OCI-LY1 (cell line): ENCODE results near the gene ZNF654.

Experiments
- H2AFZ ChIP-seq: fragments of 200-600 bp; sonication (generic), shearing (Covaris generic); 2 replicates; pipeline ENCODE4 v1.6.0; 2014; ENCODE audit warnings: antibody characterized with exemption, mild to moderate bottlenecking, low read length
- H3F3A ChIP-seq: fragments of 200-600 bp; sonication (generic), shearing (Covaris generic); 2 replicates; pipeline ENCODE4 v1.6.0; 2014; ENCODE audit warnings: mild to moderate bottlenecking, antibody characterized with exemption, low read length, moderate library complexity; ENCODE audit not compliant: insufficient read depth
- H3K27ac ChIP-seq: fragments of 200-600 bp; sonication (generic); 2 replicates; pipeline ENCODE4 v1.5.1; 2014; ENCODE audit warnings: low read length, mixed run types, mild to moderate bottlenecking, low read depth; ENCODE audit not compliant: poor library complexity, severe bottlenecking
- H3K27me3 ChIP-seq: fragments of 200-600 bp; sonication (generic); 2 replicates; pipeline ENCODE4 v1.6.0; 2014; ENCODE audit warnings: antibody characterized with exemption, mild to moderate bottlenecking, low read length, moderate library complexity; ENCODE audit not compliant: insufficient read depth
- H3K36me3 ChIP-seq: fragments of 200-600 bp; sonication (generic); 2 replicates; pipeline ENCODE4 v1.6.1; 2014; ENCODE audit warnings: mild to moderate bottlenecking, antibody characterized with exemption, low read length, moderate library complexity, mixed read lengths; ENCODE audit not compliant: insufficient read depth
- H3K4me1 ChIP-seq: fragments of 200-600 bp; sonication (generic); 2 replicates; pipeline ENCODE4 v1.5.1; 2014; ENCODE audit warnings: mild to moderate bottlenecking, low read length, moderate library complexity; ENCODE audit not compliant: insufficient read depth, severe bottlenecking
- H3K4me2 ChIP-seq: fragments of 200-600 bp; sonication (generic), shearing (Covaris generic); 2 replicates; pipeline ENCODE4 v1.6.1; 2014; ENCODE audit warnings: low read length
- H3K4me3 ChIP-seq: fragments of 200-600 bp; sonication (generic); 2 replicates; pipeline ENCODE4 v1.5.1; 2014; ENCODE audit warnings: low read length, low read depth, mild to moderate bottlenecking, mixed read lengths; ENCODE audit not compliant: poor library complexity, severe bottlenecking
- H3K79me2 ChIP-seq: fragments of 200-600 bp; shearing (Covaris generic); 2 replicates; pipeline ENCODE4 v1.6.1; 2016; ENCODE audit warnings: mixed run types, low read length, mixed read lengths; ENCODE audit not compliant: insufficient read depth
- H3K9ac ChIP-seq: fragments of 200-600 bp; sonication (generic), shearing (Covaris generic); 2 replicates; pipeline ENCODE4 v1.6.1; 2014; ENCODE audit warnings: mild to moderate bottlenecking, low read length, mixed read lengths
- H3K9me2 ChIP-seq: fragments of 200-600 bp; sonication (generic), shearing (Covaris generic); 2 replicates; pipeline ENCODE4 v1.6.1; 2014; ENCODE audit warnings: low read depth, mild to moderate bottlenecking, low read length, mixed read lengths
- H3K9me3 ChIP-seq: fragments of 200-600 bp; shearing (Covaris generic); 2 replicates; pipeline ENCODE4 v1.6.1; 2014; ENCODE audit warnings: low read length, mixed read lengths
- H4K20me1 ChIP-seq: fragments of 200-600 bp; sonication (generic), shearing (Covaris generic); 2 replicates; pipeline ENCODE4 v1.6.0; 2016; ENCODE audit warnings: mild to moderate bottlenecking, low read length; ENCODE audit not compliant: insufficient read depth
- CTCF ChIP-seq: fragments of 200-600 bp; sonication (generic), shearing (Covaris generic); IDR thresholded peaks from 2 replicates; pipeline ENCODE4 v1.5.1; 2017; ENCODE audit warnings: mild to moderate bottlenecking, antibody characterized with exemption, low read length, moderate library complexity, mixed read lengths
- EZH2 ChIP-seq: fragments of 200-600 bp; sonication (generic), shearing (Covaris generic); IDR thresholded peaks from 2 replicates; pipeline ENCODE4 v1.8.0; 2017; ENCODE audit warnings: borderline replicate concordance, mixed run types, mild to moderate bottlenecking, antibody characterized with exemption, low read length, moderate library complexity, mixed read lengths

The ZNF654 gene

GRCh38 chr3:88041005-88041404 lies 18.1 kb upstream of the ZNF654 start:
- H3K9me2 ChIP-seq, result no peaks in the 10 kb centered on the region
- no peak overlapping the region for H3K4me2 ChIP-seq
- TF ChIP-seq CTCF, result no peak
- no peak for TF ChIP-seq EZH2
- H3F3A ChIP-seq, result no peaks in the 10 kb centered on the region
- no peak overlapping the region for H2AFZ ChIP-seq
- H3K79me2 ChIP-seq, result no peaks in the 10 kb centered on the region
- no peaks in the 10 kb centered on the region for H3K36me3 ChIP-seq
- no peaks in the 10 kb centered on the region for H4K20me1 ChIP-seq
- H3K9ac ChIP-seq, result no peak overlapping the region
- H3K4me1 ChIP-seq, result no peaks in the 10 kb centered on the region
- no peaks in the 10 kb centered on the region for H3K9me3 ChIP-seq
- no peaks in the 10 kb centered on the region for H3K27me3 ChIP-seq
- no peak overlapping the region for H3K27ac ChIP-seq
- H3K4me3 ChIP-seq, result no peak overlapping the region

GRCh38 chr3:88044411-88044810 lies 14.6 kb upstream of the ZNF654 start:
- Histone ChIP-seq H3K9me2 (no peaks in the 10 kb centered on the region), H3K36me3 (no peaks in the 10 kb centered on the region), H3K79me2 (no peaks in the 10 kb centered on the region), H2AFZ (no peak overlapping the region), H3K27ac (no peak overlapping the region), H3K9ac (no peak overlapping the region), H3K9me3 (no peaks in the 10 kb centered on the region), H3K4me3 (no peak overlapping the region), H3K27me3 (no peaks in the 10 kb centered on the region), H3K4me1 (no peaks in the 10 kb centered on the region), H3F3A (no peaks in the 10 kb centered on the region), H3K4me2 (no peak overlapping the region), H4K20me1 (no peaks in the 10 kb centered on the region)
- TF ChIP-seq EZH2 (no peak), CTCF (no peak)

- H3K4me2 ChIP-seq, result no peak overlapping the region
- no peaks in the 10 kb centered on the region for H3K9me2 ChIP-seq
- H3K9me3 ChIP-seq, result no peaks in the 10 kb centered on the region
- H3K4me3 ChIP-seq, result no peak overlapping the region
- no peak overlapping the region for H3K9ac ChIP-seq
- no peak overlapping the region for H3K27ac ChIP-seq
- no peaks in the 10 kb centered on the region for H4K20me1 ChIP-seq
- no peak overlapping the region for H2AFZ ChIP-seq
- H3K36me3 ChIP-seq, result no peaks in the 10 kb centered on the region
- H3K4me1 ChIP-seq, result no peaks in the 10 kb centered on the region
- H3K79me2 ChIP-seq, result no peaks in the 10 kb centered on the region
- H3K27me3 ChIP-seq, result no peaks in the 10 kb centered on the region
- no peaks in the 10 kb centered on the region for H3F3A ChIP-seq
- TF ChIP-seq CTCF (no peak), EZH2 (no peak)
Observed at GRCh38 chr3:88046766-88047165, 12.3 kb upstream of the ZNF654 start.
